GM12878 (cell line): ENCODE results near the gene SPINK14. TPM values are rescaled to one million over a fixed set of nuclear protein-coding genes. Genes with fewer than 3 reads are reported as not detected.

Experiments
- ATAC-seq: fragments of 200-7000 bp; cut with Tn5 transposase; 3 replicates; pipeline ENCODE4 v1.9.1; 2020; ENCODE audit warnings: mild to moderate bottlenecking, moderate library complexity
- BruUV-seq: library from RNA; stranded (reverse); fragments of 400-500 nt; replicated peaks from 2 replicates; lab custom pipeline; 2021; lab: Mats Ljungman, UMichigan
- CTCF ChIA-PET: fragments of 300-600 bp; sonication (Branson Sonifier 250); formaldehyde crosslinking; extraction: SDS; loops from one replicate; lab custom pipeline; 2021; ENCODE audit warnings: inconsistent platforms; lab: Yijun Ruan, JAX
- POLR2A ChIA-PET: fragments of 350-600 bp; formaldehyde crosslinking; extraction: SDS; loops from one replicate; lab custom pipeline; 2021; ENCODE audit warnings: inconsistent platforms; lab: Charles Lee
- RAD21 ChIA-PET: fragments of 300-600 bp; sonication (Branson Sonifier 250); formaldehyde crosslinking; loops from one replicate; lab custom pipeline; 2023; ENCODE audit warnings: antibody characterized with exemption; ENCODE audit not compliant: unreplicated experiment; lab: Charles Lee
- SMC1A ChIA-PET: fragments of 300-600 bp; sonication (Branson Sonifier 250); formaldehyde crosslinking; loops from one replicate; lab custom pipeline; 2023; ENCODE audit not compliant: unreplicated experiment, uncharacterized antibody; lab: Charles Lee
- DNase-seq: peaks from one replicate; pipeline ENCODE4 v3.0.0-alpha.2; 2011; ENCODE audit warnings: low read depth, low spot score
- FAIRE-seq: peaks from 3 replicates; lab custom pipeline; 2011; peaks lifted over from hg19 to GRCh38; lab: Jason Lieb, UNC
- H2AFZ ChIP-seq: 2 replicates; pipeline ENCODE4 v1.6.0; 2011; ENCODE audit warnings: low read depth, low read length, control low read depth; ENCODE audit not compliant: control insufficient read depth
- H3K27ac ChIP-seq: 2 replicates; pipeline ENCODE4 v1.5.1; 2011; ENCODE audit warnings: control low read depth; ENCODE audit not compliant: control insufficient read depth, insufficient read depth
- H3K27me3 ChIP-seq, 2 experiments: replicated peaks in 1 of 2; 2 replicates each; pipeline versions ENCODE4 v1.6.0 to v1.6.1; 2011; ENCODE audit warnings: low read length in 1 of 2; ENCODE audit not compliant: control insufficient read depth in 2 of 2, insufficient read depth in 2 of 2
- H3K36me3 ChIP-seq, 2 experiments: 2 replicates each; pipeline ENCODE4 v1.5.1; 2011; ENCODE audit warnings: low read length in 1 of 2; ENCODE audit not compliant: control insufficient read depth in 2 of 2, insufficient read depth in 2 of 2
- H3K4me1 ChIP-seq: 2 replicates; pipeline ENCODE4 v1.6.1; 2011; ENCODE audit warnings: mild to moderate bottlenecking, low read length, moderate library complexity, mixed read lengths; ENCODE audit not compliant: control insufficient read depth, insufficient read depth
- H3K4me2 ChIP-seq: 2 replicates; pipeline ENCODE4 v1.6.0; 2011; ENCODE audit warnings: control low read depth; ENCODE audit not compliant: control insufficient read depth, insufficient read depth
- H3K4me3 ChIP-seq: fragments of 200-600 bp; sonication (generic); 2 replicates; pipeline ENCODE4 v1.5.1; 2016
- H3K79me2 ChIP-seq: 2 replicates; pipeline ENCODE4 v1.6.0; 2011; ENCODE audit warnings: low read length; ENCODE audit not compliant: control insufficient read depth, insufficient read depth
- H3K9ac ChIP-seq: 2 replicates; pipeline ENCODE4 v1.8.0; 2011; ENCODE audit warnings: low read length, control low read depth, mixed read lengths; ENCODE audit not compliant: control insufficient read depth, insufficient read depth
- H3K9me3 ChIP-seq: replicated peaks from 3 replicates; pipeline ENCODE4 v1.5.1; 2011; ENCODE audit warnings: mild to moderate bottlenecking, low read length; ENCODE audit not compliant: control insufficient read depth, insufficient read depth
- H4K20me1 ChIP-seq: 2 replicates; pipeline ENCODE4 v1.6.0; 2011; ENCODE audit not compliant: control insufficient read depth, insufficient read depth
- ATF2 ChIP-seq: IDR thresholded peaks from 2 replicates; pipeline ENCODE4 v1.6.1; 2012; ENCODE audit warnings: low read length, inconsistent platforms
- BRCA1 ChIP-seq: IDR thresholded peaks from 2 replicates; pipeline ENCODE4 v1.6.1; 2011; ENCODE audit warnings: low read depth, low read length, improper control_type of control experiment
- CEBPB ChIP-seq, 2 experiments: fragments of 150-350 bp in 1 of 2; IDR thresholded peaks; 2 replicates each; pipeline ENCODE4 v1.6.1; 2012 to 2014; ENCODE audit warnings: low read depth in 2 of 2, low read length in 2 of 2, borderline replicate concordance in 1 of 2, inconsistent platforms in 1 of 2
- CHD2 ChIP-seq: IDR thresholded peaks from 2 replicates; pipeline ENCODE4 v1.6.1; 2011; ENCODE audit warnings: low read depth, low read length, improper control_type of control experiment, borderline replicate concordance
- GATAD2B ChIP-seq: fragments of 450-650 bp; conservative IDR thresholded peaks from 2 replicates; pipeline ENCODE4 v1.6.1; 2017; ENCODE audit warnings: low read depth, mild to moderate bottlenecking, moderate library complexity
- MEF2A ChIP-seq: IDR thresholded peaks from 2 replicates; pipeline ENCODE4 v1.6.1; 2011; ENCODE audit warnings: low read depth, mild to moderate bottlenecking, low read length, moderate library complexity; ENCODE audit not compliant: insufficient read depth
- NR2C2 ChIP-seq: IDR thresholded peaks from 2 replicates; pipeline ENCODE4 v1.6.1; 2011; ENCODE audit warnings: borderline replicate concordance, low read depth; ENCODE audit not compliant: control insufficient read depth, insufficient read length
- POLR2A ChIP-seq: IDR thresholded peaks from 2 replicates; pipeline ENCODE4 v1.6.1; 2011; ENCODE audit warnings: low read depth, mild to moderate bottlenecking, low read length
- RAD21 ChIP-seq: IDR thresholded peaks from 2 replicates; pipeline ENCODE4 v1.6.1; 2011; ENCODE audit warnings: mild to moderate bottlenecking, low read depth, low read length, moderate library complexity; ENCODE audit not compliant: insufficient read depth
- RFX5 ChIP-seq: IDR thresholded peaks from 2 replicates; pipeline ENCODE4 v1.6.1; 2011; ENCODE audit warnings: low read depth, low read length, improper control_type of control experiment
- SKIL ChIP-seq: fragments of 450-650 bp; IDR thresholded peaks from 2 replicates; pipeline ENCODE4 v1.6.1; 2017; ENCODE audit warnings: mild to moderate bottlenecking, low read depth, inconsistent platforms; ENCODE audit not compliant: poor library complexity, severe bottlenecking
- SPI1 ChIP-seq: IDR thresholded peaks from 2 replicates; pipeline ENCODE4 v1.6.1; 2011; ENCODE audit warnings: low read depth, mild to moderate bottlenecking, low read length, moderate library complexity, borderline replicate concordance; ENCODE audit not compliant: insufficient read depth
- SREBF2 ChIP-seq: IDR thresholded peaks from 2 replicates; pipeline ENCODE4 v1.6.1; 2012; ENCODE audit warnings: mild to moderate bottlenecking, low read length
- SUPT20H ChIP-seq: IDR thresholded peaks from 2 replicates; pipeline ENCODE4 v1.6.1; 2011; ENCODE audit warnings: low read depth, mild to moderate bottlenecking, low read length, moderate library complexity, borderline replicate concordance; ENCODE audit not compliant: control insufficient read depth
- TAF1 ChIP-seq: IDR thresholded peaks from 2 replicates; pipeline ENCODE4 v1.6.1; 2011; ENCODE audit warnings: mild to moderate bottlenecking, low read depth, low read length, borderline replicate concordance
- TCF7 ChIP-seq: IDR thresholded peaks from 2 replicates; pipeline ENCODE4 v1.6.1; 2014; ENCODE audit warnings: antibody characterized with exemption, borderline replicate concordance
- WGBS: methylation state at CpG from one replicate; pipeline ENCODE4 v1.1.6; 2016; ENCODE audit warnings: low lambda C conversion rate; ENCODE audit not compliant: insufficient replicate concordance, insufficient coverage; ENCODE audit errors: missing lambda C conversion rate; 5-methylcytosine and 5-hydroxymethylcytosine counted together
- in situ Hi-C: fragments of 300-500 bp; cut with MboI; formaldehyde crosslinking; loops from 9 replicates; pipeline ENCODE4 v1.14.3; 2018; ENCODE audit warnings: mixed read lengths
- intact Hi-C: fragments of 100-400 bp; cut with micrococcal nuclease; formaldehyde crosslinking; loops from one replicate; pipeline ENCODE4 v1.14.2; 2022; ENCODE audit not compliant: unreplicated experiment
- polyA plus RNA-seq, 11 experiments: library from polyadenylated mRNA; depleted of rRNA in 4 of 11; unstranded in 6 of 11; stranded (reverse) in 5 of 11; fragments of >200 nt; fragmentation: Nextera tagmentation in 4 of 11; fragmentation: Illumina TruSeq in 1 of 11; extraction: Ambion mirVana in 4 of 11; extraction: Trizol in 1 of 11; gene quantifications; 1 replicate in 1 of 11; 2 replicates in 10 of 11; pipeline versions ENCODE4 v1.2.1 to v1.2.3, GENCODE V29; 2011 to 2016; ENCODE audit warnings: inconsistent platforms in 2 of 11, missing spikeins in 2 of 11, low read depth in 1 of 11
- total RNA-seq, 4 experiments: library from RNA; depleted of rRNA in 3 of 4; stranded (reverse); fragments of >200 nt in 3 of 4; fragmentation: Illumina TruSeq in 1 of 4; extraction: Trizol in 1 of 4; gene quantifications; 2 replicates each; pipeline versions ENCODE4 v1.2.1 to v1.2.3, GENCODE V29; 2013 to 2021

SPINK14 gene
- total and polyA plus RNA-seq, 10 of the 15 experiments (the other 5 are each of a cell fraction or from before 2014, with no cell fraction given): not detected

GRCh38 chr5:148146487-148146886 is 21.9 kb upstream of the SPINK14 start:
- ChIA-PET SMC1A (no interaction called here), POLR2A (interaction anchor here (0.8 kb wide), 1 partner anchor 11 kb away, joined by 3 read pairs; no protein-coding TSS in a partner anchor), RAD21 (no interaction called here), CTCF (interaction anchor here (1.1 kb wide), 1 partner anchor 584 kb away, joined by 4 read pairs; no protein-coding TSS in a partner anchor)
- no TSS peak for BruUV-seq
- WGBS: 85% methylated on average over 1 of the region's 1 CpG
- Histone ChIP-seq H3K27me3 (no peaks in the 10 kb centered on the region), H3K9ac (no peak overlapping the region), H2AFZ (no peak overlapping the region), H3K27ac (no peak overlapping the region), H3K4me3 (no peak overlapping the region), H4K20me1 (no peaks in the 10 kb centered on the region), H3K36me3 (no peaks in the 10 kb centered on the region), H3K4me1 (no peaks in the 10 kb centered on the region), H3K4me2 (no peak overlapping the region), H3K9me3 (no peaks in the 10 kb centered on the region), H3K79me2 (no peaks in the 10 kb centered on the region)
- TF ChIP-seq GATAD2B (no peak), MEF2A (no peak), SPI1 (no peak), RAD21 (no peak), ATF2 (no peak)
- in situ Hi-C loops (no loop called here), intact Hi-C loops (no loop called here)
- no peak for ATAC-seq
- no peak for FAIRE-seq
- DNase-seq: no peak

- intact Hi-C loops: no loop called here
- TF ChIP-seq CHD2: no peak
- TF ChIP-seq BRCA1: no peak
- no peak for TF ChIP-seq NR2C2
- TF ChIP-seq RFX5: no peak
- no peak for TF ChIP-seq SUPT20H
- TF ChIP-seq TCF7: no peak
- no peak for TF ChIP-seq TAF1
- TF ChIP-seq POLR2A: no peak
- no peak for TF ChIP-seq SKIL
- TF ChIP-seq CEBPB (IDR thresholded peaks at IDR 0.05; ENCODE audit: borderline replicate concordance in 1 of 2, low read depth in 2 of 2, low read length in 2 of 2): no peak
- no peak for TF ChIP-seq SREBF2
Observed at GRCh38 chr5:148147415-148147814, 20.9 kb upstream of the SPINK14 start.

More at GRCh38 chr5:148147415-148147814, 20.9 kb upstream of the SPINK14 start:
- no peaks in the 10 kb centered on the region for H3K36me3 ChIP-seq
- H2AFZ ChIP-seq: no peak overlapping the region
- SMC1A ChIA-PET: no interaction called here
- DNase-seq (no peak), ATAC-seq (no peak), FAIRE-seq (no peak)
- H3K27ac ChIP-seq: no peak overlapping the region
- no TSS peak for BruUV-seq
- H4K20me1 ChIP-seq: no peaks in the 10 kb centered on the region
- H3K4me3 ChIP-seq: no peak overlapping the region
- H3K9me3 ChIP-seq: no peaks in the 10 kb centered on the region
- in situ Hi-C loops: no loop called here
- H3K4me1 ChIP-seq: no peaks in the 10 kb centered on the region
- CTCF ChIA-PET: interaction anchor here (0.6 kb wide), 1 partner anchor 40 kb away, joined by 3 read pairs; no protein-coding TSS in a partner anchor
- POLR2A ChIA-PET: no interaction called here
- RAD21 ChIA-PET: no interaction called here
- WGBS: 42% methylated on average over 4 of the region's 4 CpGs
- H3K79me2 ChIP-seq: no peaks in the 10 kb centered on the region
- no peaks in the 10 kb centered on the region for H3K27me3 ChIP-seq
- no peak overlapping the region for H3K4me2 ChIP-seq
- no peak overlapping the region for H3K9ac ChIP-seq
